WERI-Rb-1 (cell line): ENCODE measurements around the gene PKN1.

Experiments
- DNase-seq: peaks from one replicate; pipeline ENCODE4 v3.0.0-alpha.2; 2020
- H3K27ac ChIP-seq: fragments of 250-450 bp; sonication (Bioruptor Pico); 2 replicates; pipeline ENCODE4 v1.5.1; 2020; ENCODE audit warnings: mild to moderate bottlenecking, moderate library complexity
- H3K27me3 ChIP-seq: fragments of 250-450 bp; sonication (Bioruptor Pico); 2 replicates; pipeline ENCODE4 v1.5.1; 2021; ENCODE audit warnings: mild to moderate bottlenecking, low read depth, moderate library complexity; ENCODE audit not compliant: insufficient read depth, severe bottlenecking
- H3K36me3 ChIP-seq: fragments of 250-450 bp; sonication (Bioruptor Pico); 2 replicates; pipeline ENCODE4 v1.5.1; 2020; ENCODE audit warnings: mild to moderate bottlenecking, moderate library complexity
- H3K4me3 ChIP-seq: 2 replicates; pipeline ENCODE4 v1.5.1; 2011; ENCODE audit warnings: low read depth, mild to moderate bottlenecking, control low read depth, low read length
- H3K9me3 ChIP-seq: fragments of 250-450 bp; sonication (Bioruptor Pico); 2 replicates; pipeline ENCODE4 v1.5.1; 2021; ENCODE audit warnings: mild to moderate bottlenecking, moderate library complexity; ENCODE audit not compliant: severe bottlenecking
- TF ChIP-seq, protein P1 (sequence below): IDR thresholded peaks from 2 replicates; pipeline ENCODE4 v1.5.1; 2011; ENCODE audit warnings: low read depth, mild to moderate bottlenecking, control low read depth, inconsistent platforms, low read length

The PKN1 gene

DNA sequence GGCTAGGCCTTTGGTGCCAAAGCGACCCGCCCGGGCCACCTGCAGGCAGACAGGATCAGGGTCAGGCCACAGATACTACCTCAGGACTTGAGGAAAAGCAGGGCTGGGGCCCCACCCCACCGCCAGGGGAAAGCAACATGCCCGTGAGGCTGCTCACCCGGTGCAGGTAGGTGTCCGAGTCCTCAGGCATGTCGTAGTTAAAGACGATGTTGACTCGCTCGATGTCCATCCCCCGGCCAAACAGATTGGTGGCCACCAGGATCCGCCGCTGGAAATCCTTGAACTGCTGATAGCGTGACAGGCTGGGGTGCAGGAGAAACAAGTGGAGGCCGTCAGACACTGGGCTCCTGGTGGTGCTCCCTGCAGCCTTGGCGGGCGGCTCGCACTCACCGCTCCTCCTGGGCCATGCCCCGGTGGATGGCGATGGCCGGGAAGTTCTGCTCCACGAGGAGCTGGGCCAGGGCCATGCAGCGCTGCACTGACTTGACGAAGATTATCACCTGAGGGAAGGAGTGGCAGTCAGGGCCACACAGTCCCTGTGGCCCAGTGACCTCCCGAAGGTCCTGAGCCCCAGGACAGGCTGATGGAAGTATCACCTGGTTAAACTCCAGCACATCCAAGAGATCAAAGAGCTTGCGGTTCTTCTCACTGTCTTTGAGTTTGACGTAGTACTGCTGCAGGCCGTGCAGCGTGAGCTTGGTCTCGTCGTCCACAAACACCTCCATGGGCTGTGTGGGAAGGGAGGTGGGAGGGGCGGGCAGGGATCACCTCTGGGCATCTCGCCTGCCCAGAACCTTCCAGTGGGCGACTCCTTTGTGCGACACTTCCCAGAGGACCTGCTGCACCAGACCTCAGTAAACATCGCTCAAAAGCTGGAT is 23.7 kb upstream of the PKN1 start:
- Histone ChIP-seq H3K36me3 (peaks cover 73% of the 10 kb centered on the region), H3K27me3 (no peaks in the 10 kb centered on the region), H3K4me3 (no peak overlapping the region), H3K27ac (no peak overlapping the region), H3K9me3 (no peaks in the 10 kb centered on the region)
- TF ChIP-seq, protein P1, sequence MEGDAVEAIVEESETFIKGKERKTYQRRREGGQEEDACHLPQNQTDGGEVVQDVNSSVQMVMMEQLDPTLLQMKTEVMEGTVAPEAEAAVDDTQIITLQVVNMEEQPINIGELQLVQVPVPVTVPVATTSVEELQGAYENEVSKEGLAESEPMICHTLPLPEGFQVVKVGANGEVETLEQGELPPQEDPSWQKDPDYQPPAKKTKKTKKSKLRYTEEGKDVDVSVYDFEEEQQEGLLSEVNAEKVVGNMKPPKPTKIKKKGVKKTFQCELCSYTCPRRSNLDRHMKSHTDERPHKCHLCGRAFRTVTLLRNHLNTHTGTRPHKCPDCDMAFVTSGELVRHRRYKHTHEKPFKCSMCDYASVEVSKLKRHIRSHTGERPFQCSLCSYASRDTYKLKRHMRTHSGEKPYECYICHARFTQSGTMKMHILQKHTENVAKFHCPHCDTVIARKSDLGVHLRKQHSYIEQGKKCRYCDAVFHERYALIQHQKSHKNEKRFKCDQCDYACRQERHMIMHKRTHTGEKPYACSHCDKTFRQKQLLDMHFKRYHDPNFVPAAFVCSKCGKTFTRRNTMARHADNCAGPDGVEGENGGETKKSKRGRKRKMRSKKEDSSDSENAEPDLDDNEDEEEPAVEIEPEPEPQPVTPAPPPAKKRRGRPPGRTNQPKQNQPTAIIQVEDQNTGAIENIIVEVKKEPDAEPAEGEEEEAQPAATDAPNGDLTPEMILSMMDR = no peak
- no peak for DNase-seq

DNA sequence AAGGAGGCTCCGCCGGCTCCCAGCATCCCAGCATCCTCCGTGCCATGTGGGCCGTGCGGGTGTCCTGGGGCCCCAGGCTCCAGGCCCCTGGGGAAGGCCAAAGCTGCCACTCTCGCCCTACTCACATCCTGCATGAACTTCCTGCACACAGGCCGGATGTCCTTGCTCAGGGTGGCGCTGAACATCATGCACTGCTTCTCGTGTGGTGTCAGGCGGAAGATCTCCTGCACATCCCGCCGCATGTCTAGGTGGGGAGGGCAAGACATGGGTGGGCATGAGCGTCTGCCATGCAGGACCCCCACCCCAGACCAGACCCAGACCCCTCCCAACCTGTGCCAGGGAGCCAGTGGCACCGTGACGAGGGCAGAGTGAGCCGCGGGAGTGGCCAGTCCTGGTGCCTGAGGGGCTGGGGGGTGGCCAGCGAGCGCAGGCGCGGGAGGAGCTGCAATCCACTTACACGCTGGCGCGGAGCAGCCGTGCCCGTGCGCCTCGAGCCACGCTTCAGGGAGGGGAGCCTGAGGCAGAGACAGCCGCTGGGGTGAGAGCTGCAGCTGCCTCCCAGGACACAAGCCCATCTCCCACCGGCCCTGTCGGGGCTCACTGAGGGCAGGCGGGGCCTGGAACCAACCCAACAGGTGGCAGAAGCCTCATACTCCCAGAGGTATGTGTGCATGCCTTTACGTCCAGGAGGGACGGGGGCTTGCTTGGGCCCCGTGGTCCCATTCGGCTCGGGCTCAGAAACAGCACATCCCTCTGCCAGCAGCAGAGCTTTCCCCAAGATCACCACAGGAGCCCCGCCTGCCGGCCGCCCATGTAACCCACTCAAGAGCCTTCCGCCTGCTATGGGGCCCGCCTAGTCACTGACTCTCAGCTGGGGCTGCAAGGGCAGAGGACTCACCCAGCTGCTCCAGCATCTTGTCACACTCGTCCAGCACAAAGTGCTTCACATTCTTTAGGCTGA is 22.7 kb upstream of the PKN1 start:
- H3K36me3 ChIP-seq = peaks cover 79% of the 10 kb centered on the region
- H3K9me3 ChIP-seq = no peaks in the 10 kb centered on the region
- TF ChIP-seq, protein P1 = no peak
- H3K27me3 ChIP-seq = no peaks in the 10 kb centered on the region
- no peak overlapping the region for H3K4me3 ChIP-seq
- no peak overlapping the region for H3K27ac ChIP-seq
- no peak for DNase-seq

DNA sequence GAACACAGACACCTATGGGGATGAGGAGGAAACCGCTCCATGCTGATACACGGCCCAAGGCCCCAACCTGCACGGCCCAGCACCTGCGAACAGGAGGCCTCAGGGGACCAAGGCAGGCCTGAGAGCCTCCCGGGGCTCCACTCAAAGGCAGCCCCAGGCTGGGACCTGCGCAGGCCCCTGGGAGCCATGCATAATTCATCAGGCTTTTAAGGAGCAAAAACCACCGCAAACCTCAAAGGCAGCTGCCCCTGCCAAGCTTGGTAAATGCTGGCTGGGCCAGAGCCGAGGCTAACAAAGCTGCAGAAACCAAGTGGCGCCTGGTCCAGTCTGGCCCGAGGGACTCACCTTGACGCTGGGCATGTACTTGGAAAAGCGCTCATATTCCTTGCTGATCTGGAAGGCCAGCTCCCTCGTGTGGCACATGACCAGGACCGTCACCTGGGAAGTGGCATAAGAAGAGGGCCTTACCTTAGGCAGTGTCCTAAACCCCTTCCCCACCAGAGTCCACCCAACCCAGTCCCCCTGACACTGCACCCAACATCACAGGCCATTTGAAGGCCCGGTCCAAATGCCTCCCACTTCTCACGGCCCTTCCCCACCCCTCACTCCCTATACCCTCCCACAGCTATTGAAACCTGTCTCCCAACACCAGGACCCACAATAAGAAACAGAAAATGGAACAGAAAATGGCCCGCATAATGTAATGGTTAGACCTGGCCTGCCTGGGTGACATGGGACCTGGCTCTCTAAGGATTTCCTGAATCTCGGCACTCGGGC is 21.8 kb upstream of the PKN1 start:
- Histone ChIP-seq H3K27ac (no peak overlapping the region), H3K27me3 (no peaks in the 10 kb centered on the region), H3K36me3 (peaks cover 88% of the 10 kb centered on the region), H3K4me3 (no peak overlapping the region), H3K9me3 (no peaks in the 10 kb centered on the region)
- TF ChIP-seq, protein P1 = no peak
- no peak for DNase-seq

DNA sequence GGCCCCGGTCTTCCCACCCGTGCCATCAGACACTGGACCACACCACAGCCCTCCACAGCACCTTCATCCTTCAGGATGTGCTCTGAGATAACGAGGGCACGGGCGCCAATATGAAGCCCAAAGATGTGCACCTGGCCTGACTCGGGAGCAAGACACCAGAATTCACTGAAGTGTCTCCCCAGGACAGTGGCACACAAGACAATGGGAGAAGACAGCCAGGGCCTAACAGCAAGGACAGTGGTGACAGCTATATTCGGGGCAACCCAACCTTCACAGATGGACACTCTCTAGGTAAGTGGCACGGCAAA is 21.2 kb upstream of the PKN1 start:
- Histone ChIP-seq H3K27me3 (no peaks in the 10 kb centered on the region), H3K36me3 (peaks cover 88% of the 10 kb centered on the region), H3K9me3 (no peaks in the 10 kb centered on the region), H3K27ac (no peak overlapping the region), H3K4me3 (no peak overlapping the region)
- TF ChIP-seq, protein P1 = no peak
- no peak for DNase-seq

DNA sequence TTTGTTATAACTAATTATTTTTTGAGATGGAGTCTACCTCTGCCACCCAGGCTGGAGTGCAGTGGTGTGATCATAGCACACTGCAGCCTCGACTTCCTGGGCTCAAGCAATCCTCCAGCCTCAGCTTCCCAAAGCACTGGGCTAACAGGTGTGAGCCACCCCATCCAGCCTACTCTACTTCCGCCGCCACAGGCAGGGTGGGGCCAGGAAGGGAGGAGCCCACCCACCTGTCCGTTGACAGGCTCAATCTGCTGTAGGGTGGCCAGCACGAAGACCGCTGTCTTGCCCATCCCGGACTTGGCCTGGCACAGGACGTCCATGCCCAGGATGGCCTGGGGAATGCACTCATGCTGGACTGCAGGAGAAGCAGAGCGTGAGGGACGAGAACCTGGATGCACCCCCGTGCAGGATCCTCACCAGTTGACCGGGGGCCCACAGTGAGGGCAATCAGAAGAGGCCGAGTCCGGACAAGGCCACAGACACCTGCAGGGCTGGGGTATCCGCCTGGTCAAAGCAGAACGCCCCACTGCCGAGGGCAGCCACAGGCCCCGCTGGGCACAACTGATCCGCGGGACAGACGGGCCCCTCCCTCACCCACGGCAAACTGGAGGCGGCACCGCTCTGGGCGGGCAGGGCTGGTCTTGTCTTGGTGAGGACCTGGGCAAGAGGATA is 20.6 kb upstream of the PKN1 start:
- no peak overlapping the region for H3K4me3 ChIP-seq
- no peaks in the 10 kb centered on the region for H3K27me3 ChIP-seq
- peaks cover 88% of the 10 kb centered on the region for H3K36me3 ChIP-seq
- no peak for DNase-seq
- no peaks in the 10 kb centered on the region for H3K9me3 ChIP-seq
- TF ChIP-seq, protein P1 = no peak
- H3K27ac ChIP-seq = no peak overlapping the region
